Measurements from ENCODE around the gene BRS3.
"Not testable (repeated sequence)": the region's sequence is repeated elsewhere in the genome, so short reads cannot be mapped to it uniquely, and the experiment has no call there.

BRS3 gene

DNA sequence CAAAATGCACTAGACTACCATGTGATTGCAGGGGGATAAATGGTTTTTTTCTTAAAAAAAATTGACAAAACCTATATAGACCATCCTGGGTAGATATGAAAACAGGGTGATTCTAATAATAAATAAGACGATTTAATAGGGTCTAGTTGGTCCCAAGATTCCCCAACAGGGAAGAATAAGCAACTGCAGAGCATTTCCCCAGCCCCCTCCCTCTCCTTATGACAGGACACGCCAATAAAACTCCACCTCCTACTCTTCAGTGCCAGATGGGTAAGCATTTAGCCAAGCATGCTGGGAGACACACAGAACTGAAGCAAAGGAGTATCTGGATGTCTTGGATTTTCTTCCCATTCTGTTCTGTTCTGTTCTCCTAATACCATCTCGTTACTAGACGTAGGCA, at the start of gene BRS3:
Gene BRS3 (plus strand): TSS at position 301 of the 400 bp plus-strand sequence. CDS start 168 bp downstream, outside the sequence.
- TF ChIP-seq ZNF202 (tag by site-specific recombination; IDR thresholded peaks at IDR 0.05; ENCODE audit: borderline replicate concordance) (no peak), ZNF510 (tag by site-specific recombination; IDR thresholded peaks at IDR 0.05; ENCODE audit: insufficient replicate concordance) (no peak), FEZF1 (tag by site-specific recombination; IDR thresholded peaks at IDR 0.05) (no peak), ZNF473 (tag by site-specific recombination; IDR thresholded peaks at IDR 0.05) (no peak), ZSCAN16 (tag by site-specific recombination; IDR thresholded peaks at IDR 0.05) (no peak), ZNF654 (tag by site-specific recombination; IDR thresholded peaks at IDR 0.05; ENCODE audit: low read depth) (no peak), GLIS2 (tag by site-specific recombination; IDR thresholded peaks at IDR 0.05) (no peak)
- TF ChIP-seq, protein P1, sequence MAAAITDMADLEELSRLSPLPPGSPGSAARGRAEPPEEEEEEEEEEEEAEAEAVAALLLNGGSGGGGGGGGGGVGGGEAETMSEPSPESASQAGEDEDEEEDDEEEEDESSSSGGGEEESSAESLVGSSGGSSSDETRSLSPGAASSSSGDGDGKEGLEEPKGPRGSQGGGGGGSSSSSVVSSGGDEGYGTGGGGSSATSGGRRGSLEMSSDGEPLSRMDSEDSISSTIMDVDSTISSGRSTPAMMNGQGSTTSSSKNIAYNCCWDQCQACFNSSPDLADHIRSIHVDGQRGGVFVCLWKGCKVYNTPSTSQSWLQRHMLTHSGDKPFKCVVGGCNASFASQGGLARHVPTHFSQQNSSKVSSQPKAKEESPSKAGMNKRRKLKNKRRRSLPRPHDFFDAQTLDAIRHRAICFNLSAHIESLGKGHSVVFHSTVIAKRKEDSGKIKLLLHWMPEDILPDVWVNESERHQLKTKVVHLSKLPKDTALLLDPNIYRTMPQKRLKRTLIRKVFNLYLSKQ (tag by site-specific recombination; IDR thresholded peaks at IDR 0.05; ENCODE audit: borderline replicate concordance): no peak
- TF ChIP-seq, protein P2, sequence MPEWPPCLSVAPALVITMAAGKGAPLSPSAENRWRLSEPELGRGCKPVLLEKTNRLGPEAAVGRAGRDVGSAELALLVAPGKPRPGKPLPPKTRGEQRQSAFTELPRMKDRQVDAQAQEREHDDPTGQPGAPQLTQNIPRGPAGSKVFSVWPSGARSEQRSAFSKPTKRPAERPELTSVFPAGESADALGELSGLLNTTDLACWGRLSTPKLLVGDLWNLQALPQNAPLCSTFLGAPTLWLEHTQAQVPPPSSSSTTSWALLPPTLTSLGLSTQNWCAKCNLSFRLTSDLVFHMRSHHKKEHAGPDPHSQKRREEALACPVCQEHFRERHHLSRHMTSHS (tag by site-specific recombination; IDR thresholded peaks at IDR 0.05): no peak
- Histone ChIP-seq H3K36me3 (ENCODE audit: control insufficient read depth in 2 of 2, insufficient read depth in 1 of 2, low read length in 2 of 2) (no peaks in the 10 kb centered on the region), H3K4me3 (ENCODE audit: low read depth, low read length) (no peak within 1 kb of the TSS), H3K4me1 (ENCODE audit: control insufficient read depth, insufficient read depth, low read length) (no peaks in the 10 kb centered on the region), H3K27ac (ENCODE audit: extremely low read depth, low read depth, low read length) (no peak within 1 kb of the TSS), H3K9me3 (ENCODE audit: control insufficient read depth, insufficient read depth, low read depth, low read length) (no peaks in the 10 kb centered on the region)
- ChIA-PET CTCF (no interaction called here), POLR2A (no interaction called here)

DNA sequence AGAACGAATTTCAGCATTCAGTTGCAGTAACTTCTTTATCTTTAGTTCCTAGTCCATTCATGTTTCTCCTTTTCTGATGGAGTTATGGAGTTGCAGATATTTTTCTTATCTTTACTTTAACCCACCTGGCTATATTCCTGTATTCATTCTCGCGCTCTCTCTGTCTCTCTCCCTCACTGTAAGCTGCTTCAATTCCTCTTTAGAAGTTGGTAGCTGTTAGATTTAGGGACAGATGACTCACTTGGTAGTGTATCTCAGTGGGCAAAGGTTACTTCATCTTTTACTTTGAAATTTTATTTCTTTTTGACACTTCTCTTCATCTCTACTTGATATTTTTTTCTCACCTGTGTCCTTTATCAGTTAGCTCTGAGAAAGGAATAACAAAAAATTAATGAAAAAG, 49.6 kb upstream of the BRS3 start:
- ChIA-PET POLR2A (no interaction called here), CTCF (interaction anchor here (0.7 kb wide), 2 partner anchors 11 to 189 kb away, joined by 3 read pairs; no protein-coding TSS in a partner anchor)
- no peak for TF ChIP-seq ZFP3 (tag by site-specific recombination; IDR thresholded peaks at IDR 0.05; ENCODE audit: low read depth)
- no peak for TF ChIP-seq ZNF266 (tag by site-specific recombination; IDR thresholded peaks at IDR 0.05; ENCODE audit: low read depth)
- TF ChIP-seq, protein P3, sequence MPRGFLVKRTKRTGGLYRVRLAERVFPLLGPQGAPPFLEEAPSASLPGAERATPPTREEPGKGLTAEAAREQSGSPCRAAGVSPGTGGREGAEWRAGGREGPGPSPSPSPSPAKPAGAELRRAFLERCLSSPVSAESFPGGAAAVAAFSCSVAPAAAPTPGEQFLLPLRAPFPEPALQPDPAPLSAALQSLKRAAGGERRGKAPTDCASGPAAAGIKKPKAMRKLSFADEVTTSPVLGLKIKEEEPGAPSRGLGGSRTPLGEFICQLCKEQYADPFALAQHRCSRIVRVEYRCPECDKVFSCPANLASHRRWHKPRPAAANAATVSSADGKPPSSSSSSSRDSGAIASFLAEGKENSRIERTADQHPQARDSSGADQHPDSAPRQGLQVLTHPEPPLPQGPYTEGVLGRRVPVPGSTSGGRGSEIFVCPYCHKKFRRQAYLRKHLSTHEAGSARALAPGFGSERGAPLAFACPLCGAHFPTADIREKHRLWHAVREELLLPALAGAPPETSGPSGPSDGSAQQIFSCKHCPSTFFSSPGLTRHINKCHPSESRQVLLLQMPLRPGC (tag by site-specific recombination; IDR thresholded peaks at IDR 0.05): no peak
- no peak for TF ChIP-seq ZNF354C (tag by site-specific recombination; IDR thresholded peaks at IDR 0.05; ENCODE audit: borderline replicate concordance, low read depth)
- no peak for TF ChIP-seq ZNF202 (tag by site-specific recombination; IDR thresholded peaks at IDR 0.05; ENCODE audit: borderline replicate concordance)
- TF ChIP-seq OVOL3 (tag by site-specific recombination; IDR thresholded peaks at IDR 0.05): no peak
- TF ChIP-seq ZNF132 (tag by site-specific recombination; IDR thresholded peaks at IDR 0.05; ENCODE audit: borderline replicate concordance): no peak
- no peak for TF ChIP-seq ZNF585B (tag by site-specific recombination; IDR thresholded peaks at IDR 0.05)
- TF ChIP-seq ZNF677 (tag by site-specific recombination; IDR thresholded peaks at IDR 0.05): no peak
- no peaks in the 10 kb centered on the region for H3K36me3 ChIP-seq (ENCODE audit: control insufficient read depth in 2 of 2, insufficient read depth in 1 of 2, low read length in 2 of 2)
- no peak overlapping the region for H3K27ac ChIP-seq (ENCODE audit: extremely low read depth, low read depth, low read length)
- H3K4me3 ChIP-seq (ENCODE audit: low read depth, low read length): no peak overlapping the region
- H3K9me3 ChIP-seq (ENCODE audit: control insufficient read depth, insufficient read depth, low read depth, low read length): no peaks in the 10 kb centered on the region
- no peaks in the 10 kb centered on the region for H3K4me1 ChIP-seq (ENCODE audit: control insufficient read depth, insufficient read depth, low read length)

DNA sequence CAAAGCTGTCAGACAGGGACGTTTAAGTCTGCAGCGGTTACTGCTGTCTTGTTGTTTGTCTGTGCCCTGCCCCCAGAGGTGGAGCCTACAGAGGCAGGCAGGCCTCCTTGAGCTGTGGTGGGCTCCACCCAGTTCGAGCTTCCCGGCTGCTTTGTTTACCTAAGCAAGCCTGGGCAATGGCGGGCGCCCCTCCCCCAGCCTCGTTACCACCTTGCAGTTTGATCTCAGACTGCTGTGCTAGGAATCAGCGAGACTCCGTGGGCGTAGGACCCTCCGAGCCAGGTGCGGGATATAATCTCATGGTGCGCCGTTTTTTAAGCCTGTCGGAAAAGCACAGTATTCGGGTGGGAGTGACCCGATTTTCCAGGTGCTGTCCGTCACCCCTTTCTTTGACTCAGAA, 42.1 kb upstream of the BRS3 start:
- H3K4me3 ChIP-seq (ENCODE audit: low read depth, low read length); H3K4me1 ChIP-seq (ENCODE audit: control insufficient read depth, insufficient read depth, low read length); CTCF ChIA-PET; H3K9me3 ChIP-seq (ENCODE audit: control insufficient read depth, insufficient read depth, low read depth, low read length); H3K27ac ChIP-seq (ENCODE audit: extremely low read depth, low read depth, low read length); H3K36me3 ChIP-seq (ENCODE audit: control insufficient read depth in 2 of 2, insufficient read depth in 1 of 2, low read length in 2 of 2); POLR2A ChIA-PET: not testable (repeated sequence)

Measured in HEK293 (cell line).